HepG2 (cell line): ENCODE data around the gene MAP2K2. TPM values are rescaled to one million over a fixed set of nuclear protein-coding genes. Genes with fewer than 3 reads are reported as not detected.
A peak's percentile ranks its signal among the peaks of the same experiment; 100 is the strongest.

ENCODE experiments used
- ADNP ChIP-seq: sonication (generic); formaldehyde crosslinking; IDR thresholded peaks from 2 replicates; pipeline ENCODE4 v1.4.0; 2020; ENCODE audit warnings: missing genetic modification reagents
- GABPA ChIP-seq, 2 experiments: IDR thresholded peaks; 2 replicates each; pipeline ENCODE4 v1.6.1; 2011 to 2016; ENCODE audit warnings: low read depth in 2 of 2, low read length in 1 of 2, missing biosample characterization in 1 of 2, missing genetic modification characterization in 1 of 2
- HMG20A ChIP-seq: IDR thresholded peaks from 2 replicates; pipeline ENCODE4 v1.6.1; 2016; ENCODE audit warnings: borderline replicate concordance
- MBNL3 ChIP-seq: fragments of 250-450 bp; sonication (Bioruptor Pico); conservative IDR thresholded peaks from 2 replicates; pipeline ENCODE4 v1.8.0; 2022; ENCODE audit warnings: mild to moderate bottlenecking, inconsistent platforms
- PITX1 ChIP-seq: sonication (generic); formaldehyde crosslinking; IDR thresholded peaks from 2 replicates; pipeline ENCODE4 v1.5.1; 2020; ENCODE audit warnings: mild to moderate bottlenecking, missing genetic modification reagents
- PRMT3 ChIP-seq: sonication (generic); formaldehyde crosslinking; IDR thresholded peaks from 2 replicates; pipeline ENCODE4 v1.8.1; 2022; ENCODE audit warnings: low read depth, mild to moderate bottlenecking, moderate library complexity, missing genetic modification reagents, borderline replicate concordance
- REXO4 ChIP-seq: sonication (generic); formaldehyde crosslinking; IDR thresholded peaks from 2 replicates; pipeline ENCODE4 v1.8.0; 2022; ENCODE audit warnings: missing genetic modification reagents, mild to moderate bottlenecking, borderline replicate concordance
- TMF1 ChIP-seq: sonication (generic); formaldehyde crosslinking; IDR thresholded peaks from 2 replicates; pipeline ENCODE4 v1.8.1; 2022; ENCODE audit warnings: low read depth, missing genetic modification reagents
- ZBTB46 ChIP-seq: sonication (generic); formaldehyde crosslinking; IDR thresholded peaks from 2 replicates; pipeline ENCODE4 v1.4.0; 2020; ENCODE audit warnings: mild to moderate bottlenecking, missing genetic modification reagents, borderline replicate concordance
- ZNF275 ChIP-seq: sonication (generic); formaldehyde crosslinking; IDR thresholded peaks from 2 replicates; pipeline ENCODE4 v1.8.0; 2022; ENCODE audit warnings: missing genetic modification reagents, mild to moderate bottlenecking, inconsistent platforms, borderline replicate concordance
- ZNF407 ChIP-seq: sonication (generic); formaldehyde crosslinking; IDR thresholded peaks from one replicate; pipeline ENCODE4 v1.5.1; 2020; ENCODE audit warnings: mild to moderate bottlenecking, missing genetic modification reagents; ENCODE audit errors: not compliant biosample characterization
- ZNF800 ChIP-seq: sonication (generic); formaldehyde crosslinking; IDR thresholded peaks from 2 replicates; pipeline ENCODE4 v1.4.0; 2020; ENCODE audit warnings: missing genetic modification reagents
- ZSCAN20 ChIP-seq: sonication (generic); formaldehyde crosslinking; IDR thresholded peaks from 2 replicates; pipeline ENCODE4 v1.4.0; 2020; ENCODE audit warnings: missing genetic modification reagents, mild to moderate bottlenecking, borderline replicate concordance
- polyA plus RNA-seq, 8 experiments: library from polyadenylated mRNA; depleted of rRNA in 3 of 8; stranded (reverse) in 7 of 8; unstranded in 1 of 8; fragments of >200 nt; fragmentation: Illumina TruSeq in 4 of 8; extraction: Trizol in 4 of 8; gene quantifications; 2 replicates each; pipeline versions ENCODE4 v1.2.1 to v1.2.3, GENCODE V29; 2011 to 2016; ENCODE audit warnings: low read depth in 4 of 8, missing spikeins in 1 of 8, mixed read lengths in 1 of 8; ENCODE audit not compliant: insufficient read depth in 1 of 8
- total RNA-seq, 5 experiments: library from RNA; depleted of rRNA; stranded (reverse); fragments of >200 nt; fragmentation: Illumina TruSeq; extraction: Trizol; gene quantifications; 2 replicates each; pipeline ENCODE4 v1.2.3, GENCODE V29; 2016; ENCODE audit warnings: low read depth in 1 of 5

The MAP2K2 gene
- total and polyA plus RNA-seq, 2 of the 13 experiments (the other 11 are each of a cell fraction or from before 2014, with no cell fraction given): 70.3 to 80.9 TPM

GRCh38 chr19:4123615-4124568 is at the start of gene MAP2K2 (continued):
- no peak for TF ChIP-seq ADNP
- peak; percentile 84 for TF ChIP-seq ZNF800 (CRISPR knock-in tag)
- peak; percentile 93; the same call in 1 of the 2 replicates for TF ChIP-seq ZNF275
- no peak for TF ChIP-seq ZSCAN20 (CRISPR knock-in tag)
- no peak for TF ChIP-seq HMG20A (CRISPR knock-in tag)
- no peak for TF ChIP-seq PRMT3 (CRISPR knock-in tag)
- no peak for TF ChIP-seq ZBTB46
- peak; percentile 46 for TF ChIP-seq ZNF407 (CRISPR knock-in tag)
- peak; percentile 68; the same call in 1 of the 2 replicates for TF ChIP-seq PITX1 (CRISPR knock-in tag)
- TF ChIP-seq TMF1 (CRISPR knock-in tag): peak; percentile 93
- TF ChIP-seq GABPA (IDR thresholded peaks at IDR 0.05; ENCODE audit: low read depth, low read length): no peak
- no peak for TF ChIP-seq GABPA (CRISPR knock-in tag; IDR thresholded peaks at IDR 0.05; ENCODE audit: low read depth)
- TF ChIP-seq MBNL3 (CRISPR knock-in tag): no peak
- no peak for TF ChIP-seq REXO4 (CRISPR knock-in tag)
